Calu3 (cell line): ENCODE measurements around the gene APOA1. TPM values are rescaled to one million over a fixed set of nuclear protein-coding genes. Genes with fewer than 3 reads are reported as not detected.

Experiments
- BruUV-seq: library from RNA; stranded (reverse); fragments of 400-500 nt; replicated peaks from 2 replicates; lab custom pipeline; 2021; lab: Mats Ljungman, UMichigan
- CTCF ChIA-PET: fragments of 300-600 bp; sonication (Branson Sonifier 250); formaldehyde crosslinking; loops from one replicate; lab custom pipeline; 2022; ENCODE audit warnings: antibody characterized with exemption; lab: Charles Lee
- DNase-seq: peaks from one replicate; pipeline ENCODE4 v3.0.0; 2022
- H3K27ac Mint-ChIP-seq: one replicate; pipeline ENCODE4 v1.8.0; 2022; ENCODE audit warnings: mixed read lengths; ENCODE audit not compliant: unreplicated experiment
- H3K27me3 Mint-ChIP-seq: one replicate; pipeline ENCODE4 v1.8.0; 2022; ENCODE audit warnings: mixed read lengths; ENCODE audit not compliant: unreplicated experiment
- H3K36me3 Mint-ChIP-seq: one replicate; pipeline ENCODE4 v1.8.0; 2022; ENCODE audit warnings: mild to moderate bottlenecking, moderate library complexity, mixed read lengths; ENCODE audit not compliant: insufficient read depth, unreplicated experiment
- H3K4me1 Mint-ChIP-seq: one replicate; pipeline ENCODE4 v1.8.0; 2022; ENCODE audit warnings: mild to moderate bottlenecking, low read depth, mixed read lengths; ENCODE audit not compliant: unreplicated experiment
- H3K4me3 Mint-ChIP-seq: one replicate; pipeline ENCODE4 v1.8.0; 2022; ENCODE audit warnings: mild to moderate bottlenecking, low read depth, moderate library complexity, mixed read lengths; ENCODE audit not compliant: unreplicated experiment
- H3K9me3 Mint-ChIP-seq: one replicate; pipeline ENCODE4 v1.8.0; 2022; ENCODE audit warnings: low read depth, mixed read lengths; ENCODE audit not compliant: unreplicated experiment
- CTCF ChIP-seq: fragments of 200-600 bp; IDR thresholded peaks from one replicate; pipeline ENCODE4 v1.8.0; 2022; ENCODE audit warnings: antibody characterized with exemption; ENCODE audit not compliant: unreplicated experiment
- intact Hi-C: fragments of 100-400 bp; cut with micrococcal nuclease; formaldehyde crosslinking; loops from one replicate; pipeline ENCODE4 v1.10.0; 2022; ENCODE audit not compliant: unreplicated experiment
- total RNA-seq: library from RNA; stranded (reverse); gene quantifications from 2 replicates; pipeline ENCODE4 v1.2.3, GENCODE V29; 2022

The APOA1 gene
- total RNA-seq, 1 experiment from 2014 or later, result not detected

DNA sequence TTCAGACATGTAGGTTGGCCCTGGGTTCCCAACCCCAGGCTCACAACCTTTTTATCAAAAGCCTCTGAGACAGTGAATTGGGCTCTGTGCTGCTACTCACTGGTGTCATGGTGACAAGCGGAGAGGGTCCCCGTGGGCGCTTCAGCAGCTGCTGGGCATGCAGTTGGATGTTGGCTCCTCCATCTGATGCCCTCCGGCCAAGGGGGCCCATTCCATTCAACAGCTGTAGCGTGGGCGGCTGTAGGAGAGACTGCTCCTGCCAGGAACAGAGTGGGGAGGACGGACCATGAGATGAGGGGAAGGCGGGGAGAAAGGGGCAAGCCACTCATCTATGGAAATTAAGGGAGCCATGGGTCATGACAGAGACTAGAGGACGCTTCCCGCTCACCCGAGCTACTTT, 36.0 kb upstream of the APOA1 start:
- Mint-ChIP-seq H3K4me3 (no peak overlapping the region), H3K27ac (no peak overlapping the region), H3K36me3 (peaks cover 7% of the 10 kb centered on the region)

GRCh38 chr11:116871248-116871647, 33.8 kb upstream of the APOA1 start:
- Mint-ChIP-seq H3K4me1 (no peaks in the 10 kb centered on the region), H3K4me3 (no peak overlapping the region), H3K9me3 (no peaks in the 10 kb centered on the region), H3K36me3 (peaks cover 7% of the 10 kb centered on the region), H3K27ac (no peak overlapping the region), H3K27me3 (no peaks in the 10 kb centered on the region)
- no peak for DNase-seq
- CTCF ChIA-PET, result no interaction called here
- intact Hi-C loops, result no loop called here
- no peak for TF ChIP-seq CTCF
- BruUV-seq, result no TSS peak

More for the DNA sequence above, 36.0 kb upstream of the APOA1 start:
- CTCF ChIA-PET, result no interaction called here
- no peaks in the 10 kb centered on the region for H3K27me3 Mint-ChIP-seq
- no peak for TF ChIP-seq CTCF
- no peaks in the 10 kb centered on the region for H3K4me1 Mint-ChIP-seq
- intact Hi-C loops, result no loop called here
- no peak for DNase-seq
- H3K9me3 Mint-ChIP-seq, result no peaks in the 10 kb centered on the region
- no TSS peak for BruUV-seq

- H3K27me3 Mint-ChIP-seq, result no peaks in the 10 kb centered on the region
- no TSS peak for BruUV-seq
- CTCF ChIA-PET, result interaction anchor here (0.7 kb wide), 1 partner anchor 201 kb away, joined by 6 read pairs; no protein-coding TSS in a partner anchor
- H3K27ac Mint-ChIP-seq, result no peak overlapping the region
- DNase-seq, result no peak
- H3K4me1 Mint-ChIP-seq, result no peaks in the 10 kb centered on the region
- no peak for TF ChIP-seq CTCF
- H3K9me3 Mint-ChIP-seq, result no peaks in the 10 kb centered on the region
- intact Hi-C loops, result no loop called here
- peaks cover 7% of the 10 kb centered on the region for H3K36me3 Mint-ChIP-seq
- no peak overlapping the region for H3K4me3 Mint-ChIP-seq
Measured at GRCh38 chr11:116870054-116870453, 32.6 kb upstream of the APOA1 start.

- DNase-seq, result no peak
- no peak overlapping the region for H3K27ac Mint-ChIP-seq
- no peaks in the 10 kb centered on the region for H3K27me3 Mint-ChIP-seq
- BruUV-seq, result no TSS peak
- no peak for TF ChIP-seq CTCF
- no peaks in the 10 kb centered on the region for H3K4me1 Mint-ChIP-seq
- intact Hi-C loops, result no loop called here
- no peak overlapping the region for H3K4me3 Mint-ChIP-seq
- no peaks in the 10 kb centered on the region for H3K9me3 Mint-ChIP-seq
- CTCF ChIA-PET, result interaction anchor here (0.7 kb wide), 1 partner anchor 201 kb away, joined by 6 read pairs; no protein-coding TSS in a partner anchor
- H3K36me3 Mint-ChIP-seq, result peaks cover 7% of the 10 kb centered on the region
Measured at GRCh38 chr11:116869610-116870009, 32.2 kb upstream of the APOA1 start.
